A549 (cell line): ENCODE measurements around the gene CPT1B. TPM values are rescaled to one million over a fixed set of nuclear protein-coding genes. Genes with fewer than 3 reads are reported as not detected.

ENCODE experiments used
- ATAC-seq, 2 experiments: fragments of 200-7000 bp in 1 of 2; fragments of >200 bp in 1 of 2; cut with Nextera tagmentation in 1 of 2; cut with Tn5 transposase in 1 of 2; 3 replicates each; pipeline versions ENCODE4 v1.8.0 to v1.9.1; 2018 to 2020; ENCODE audit warnings: mild to moderate bottlenecking in 1 of 2, moderate library complexity in 1 of 2
- CTCF ChIA-PET: fragments of 300-600 bp; sonication (Branson Sonifier 250); formaldehyde crosslinking; extraction: SDS; loops from one replicate; lab custom pipeline; 2021; ENCODE audit warnings: antibody characterized with exemption, inconsistent platforms; lab: Yijun Ruan, JAX
- POLR2A ChIA-PET: fragments of 350-600 bp; formaldehyde crosslinking; extraction: SDS; loops from one replicate; lab custom pipeline; 2021; ENCODE audit warnings: antibody characterized with exemption, inconsistent platforms; lab: Yijun Ruan, JAX
- DNase-seq, 2 experiments: peaks; one replicate each; pipeline versions ENCODE4 v3.0.0 to v3.0.0-alpha.2; 2011 to 2016; ENCODE audit warnings: low read depth in 1 of 2, low spot score in 1 of 2
- FAIRE-seq: peaks from 2 replicates; lab custom pipeline; 2011; peaks lifted over from hg19 to GRCh38; lab: Jason Lieb, UNC
- H3K27ac ChIP-seq, 2 experiments: fragments of >200 bp; sonication (Bioruptor Twin); formaldehyde crosslinking; 3 replicates each; pipeline ENCODE4 v1.5.1; 2016 to 2017
- H3K4me1 ChIP-seq: fragments of >200 bp; sonication (Bioruptor Twin); formaldehyde crosslinking; 3 replicates; pipeline ENCODE4 v1.6.1; 2016
- H3K4me2 ChIP-seq: fragments of >200 bp; sonication (Bioruptor Twin); formaldehyde crosslinking; 3 replicates; pipeline ENCODE4 v1.6.1; 2016
- H3K4me3 ChIP-seq: fragments of >200 bp; sonication (Bioruptor Twin); formaldehyde crosslinking; 3 replicates; pipeline ENCODE4 v1.5.1; 2016
- H3K9me3 ChIP-seq: fragments of >200 bp; sonication (Bioruptor Twin); formaldehyde crosslinking; 3 replicates; pipeline ENCODE4 v1.6.1; 2016
- CBX8 ChIP-seq: fragments of 200-600 bp; sonication (generic); IDR thresholded peaks from 2 replicates; pipeline ENCODE4 v1.6.1; 2016
- CEBPB ChIP-seq, 2 experiments: fragments of >200 bp in 1 of 2; sonication (Bioruptor Twin) in 1 of 2; formaldehyde crosslinking in 1 of 2; IDR thresholded peaks; 2 replicates each; pipeline ENCODE4 v1.6.1; 2012 to 2016
- E2F6 ChIP-seq: IDR thresholded peaks from 2 replicates; pipeline ENCODE4 v1.6.1; 2012; ENCODE audit warnings: low read depth, borderline replicate concordance
- HOXA7 ChIP-seq: fragments of 250-450 bp; sonication (Bioruptor Pico); IDR thresholded peaks from 2 replicates; pipeline ENCODE4 v1.5.0; 2020; ENCODE audit warnings: mild to moderate bottlenecking, moderate library complexity
- HOXB13 ChIP-seq: fragments of 250-450 bp; sonication (Bioruptor Pico); IDR thresholded peaks from 2 replicates; pipeline ENCODE4 v1.5.0; 2020; ENCODE audit warnings: low read depth, mild to moderate bottlenecking, moderate library complexity
- JUN ChIP-seq, 2 experiments: fragments of >200 bp; sonication (Bioruptor Twin); formaldehyde crosslinking; IDR thresholded peaks; 2 replicates in 1 of 2; 3 replicates in 1 of 2; pipeline ENCODE4 v1.6.1; 2016 to 2017
- JUNB ChIP-seq: fragments of >200 bp; sonication (Bioruptor Twin); formaldehyde crosslinking; IDR thresholded peaks from 2 replicates; pipeline ENCODE4 v1.6.1; 2016
- KDM1A ChIP-seq: fragments of 200-600 bp; sonication (generic); IDR thresholded peaks from 2 replicates; pipeline ENCODE4 v1.6.1; 2016; ENCODE audit warnings: low read depth, mild to moderate bottlenecking
- NPAS2 ChIP-seq: fragments of 250-450 bp; sonication (Bioruptor Pico); IDR thresholded peaks from 2 replicates; pipeline ENCODE4 v1.8.0; 2022; ENCODE audit warnings: mild to moderate bottlenecking, moderate library complexity, borderline replicate concordance
- POLR2A ChIP-seq: IDR thresholded peaks from 2 replicates; pipeline ENCODE4 v1.6.1; 2012; ENCODE audit warnings: mild to moderate bottlenecking, low read length
- TFCP2L1 ChIP-seq: fragments of 250-450 bp; sonication (Bioruptor Pico); IDR thresholded peaks from 2 replicates; pipeline ENCODE4 v1.5.0; 2021; ENCODE audit warnings: mild to moderate bottlenecking
- ZFP36 ChIP-seq: fragments of 450-650 bp; IDR thresholded peaks from 2 replicates; pipeline ENCODE4 v1.6.1; 2014; ENCODE audit warnings: borderline replicate concordance; ENCODE audit not compliant: partially characterized antibody
- WGBS: methylation state at CpG from one replicate; pipeline ENCODE4 v1.1.6; 2017; ENCODE audit errors: missing lambda C conversion rate; 5-methylcytosine and 5-hydroxymethylcytosine counted together
- polyA plus RNA-seq, 4 experiments: library from polyadenylated mRNA; depleted of rRNA in 3 of 4; stranded (reverse); fragments of >200 nt; fragmentation: RNase III in 1 of 4; extraction: RNeasy Plus Mini Kit Qiagen cat#74134 plus additional on column Dnase treatment in 1 of 4; gene quantifications; 2 replicates in 3 of 4; 3 replicates in 1 of 4; pipeline ENCODE4 v1.2.3, GENCODE V29; 2011 to 2017
- TF ChIP-seq, protein P1 (sequence below): IDR thresholded peaks from 2 replicates; pipeline ENCODE4 v1.6.1; 2012
- TF ChIP-seq, protein P2 (sequence below): fragments of >200 bp; sonication (Bioruptor Twin); formaldehyde crosslinking; IDR thresholded peaks from 3 replicates; pipeline ENCODE4 v1.6.1; 2016
- TF ChIP-seq, protein P3 (sequence below): IDR thresholded peaks from 2 replicates; pipeline ENCODE4 v1.6.1; 2012

The CPT1B gene
- polyA plus RNA-seq, 2 of the 4 experiments (the other 2 are of a cell fraction): 12.1 to 26.5 TPM

DNA sequence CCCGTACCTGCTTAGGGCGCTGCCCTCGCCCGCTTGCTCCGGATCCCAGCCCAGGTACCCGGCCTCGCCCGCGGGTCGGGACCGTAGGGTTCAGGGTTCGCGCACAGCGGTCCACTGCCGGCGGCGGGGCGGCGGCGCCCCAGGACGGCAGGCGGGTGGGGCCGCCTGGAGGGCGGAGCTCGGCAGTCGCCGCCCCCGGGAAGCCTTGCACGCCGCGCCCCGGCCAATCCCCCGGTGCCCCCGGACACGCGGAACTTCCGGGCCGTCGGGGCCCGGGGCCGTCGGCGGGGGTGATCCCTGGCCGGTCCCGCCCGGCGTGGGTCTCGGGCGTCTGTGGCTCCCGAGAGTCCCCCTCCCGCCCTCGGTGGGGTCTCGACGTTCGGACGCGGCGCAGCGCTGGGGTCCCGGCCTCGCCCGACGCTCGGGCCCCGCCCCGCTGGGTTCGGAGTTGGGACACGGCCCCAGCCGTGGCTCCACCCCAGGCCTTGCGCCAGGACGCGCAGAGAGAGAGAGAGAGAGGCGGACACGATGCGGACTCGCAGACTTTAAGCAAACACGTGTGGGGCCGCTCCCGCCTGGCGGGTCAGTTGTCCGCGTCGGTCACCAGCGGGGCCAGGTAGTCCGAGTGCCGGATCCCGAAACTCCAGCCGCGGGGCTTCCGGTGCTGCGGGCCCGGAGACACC, 48.2 kb downstream of the CPT1B start, which contains the start of gene TYMP:
Gene TYMP (minus strand): TSS at position 116 of the 683 bp plus-strand sequence. CDS start 303 bp downstream, outside the sequence.
- peak; percentile 54 to 89 for DNase-seq
- ChIA-PET POLR2A (interaction anchor here (1.0 kb wide), 3 partner anchors 20 to 52 kb away, joined by 3 to 4 read pairs (median 3); partner anchors contain the start of genes CHKB, LMF2 and NCAPH2), CTCF (interaction anchor here (2.0 to 3.0 kb wide), 2 partner anchors 33 to 90 kb away, joined by 4 to 19 read pairs; partner anchors contain the start of gene SYCE3)
- no CpG with 5 or more reads among the region's 92 CpGs for WGBS
- Histone ChIP-seq H3K4me2 (peak within 1 kb of the TSS; percentile 92), H3K9me3 (no peaks in the 10 kb centered on the region), H3K27ac (peak within 1 kb of the TSS; percentile 95 to 98)
- no peak for FAIRE-seq
- TF ChIP-seq POLR2A: peak; percentile 42
- TF ChIP-seq NPAS2 (CRISPR knock-in tag): peak; percentile 78; the same call in 1 of the 2 replicates
- no peak for TF ChIP-seq CBX8
- no peak for TF ChIP-seq TFCP2L1 (CRISPR knock-in tag)
- TF ChIP-seq JUN (IDR thresholded peaks at IDR 0.05): peak in 1 of 2 experiments; percentile 73; a peak in 4 of 5 replicates
- TF ChIP-seq, protein P1, sequence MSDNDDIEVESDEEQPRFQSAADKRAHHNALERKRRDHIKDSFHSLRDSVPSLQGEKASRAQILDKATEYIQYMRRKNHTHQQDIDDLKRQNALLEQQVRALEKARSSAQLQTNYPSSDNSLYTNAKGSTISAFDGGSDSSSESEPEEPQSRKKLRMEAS: peak; percentile 92
- TF ChIP-seq, protein P2, sequence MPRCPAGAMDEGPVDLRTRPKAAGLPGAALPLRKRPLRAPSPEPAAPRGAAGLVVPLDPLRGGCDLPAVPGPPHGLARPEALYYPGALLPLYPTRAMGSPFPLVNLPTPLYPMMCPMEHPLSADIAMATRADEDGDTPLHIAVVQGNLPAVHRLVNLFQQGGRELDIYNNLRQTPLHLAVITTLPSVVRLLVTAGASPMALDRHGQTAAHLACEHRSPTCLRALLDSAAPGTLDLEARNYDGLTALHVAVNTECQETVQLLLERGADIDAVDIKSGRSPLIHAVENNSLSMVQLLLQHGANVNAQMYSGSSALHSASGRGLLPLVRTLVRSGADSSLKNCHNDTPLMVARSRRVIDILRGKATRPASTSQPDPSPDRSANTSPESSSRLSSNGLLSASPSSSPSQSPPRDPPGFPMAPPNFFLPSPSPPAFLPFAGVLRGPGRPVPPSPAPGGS: peak; percentile 72; the same call in 2 of the 3 replicates
- TF ChIP-seq E2F6: peak; percentile 76
- no peak for TF ChIP-seq HOXB13 (CRISPR knock-in tag)
- TF ChIP-seq CEBPB (IDR thresholded peaks at IDR 0.05): peak in 1 of 2 experiments; percentile 20; a peak in 1 of 4 replicates
- TF ChIP-seq KDM1A: no peak
- TF ChIP-seq, all 56 proteins: peak for 7
- ATAC-seq: peak; percentile 20 to 38; a peak in 5 of 6 replicates
- Histone ChIP-seq H3K4me1 (peaks cover 29% of the 10 kb centered on the region), H3K4me3 (peak within 1 kb of the TSS; percentile 64)

- peak overlapping the region; percentile 92 for H3K4me2 ChIP-seq
- CTCF ChIA-PET: interaction anchor here (1.2 to 3.0 kb wide), 3 partner anchors 11 to 90 kb away, joined by 4 to 19 read pairs (median 4); partner anchors contain the start of gene SYCE3
- 97% methylated on average over 6 of the region's 50 CpGs for WGBS
- peaks cover 30% of the 10 kb centered on the region for H3K4me1 ChIP-seq
- POLR2A ChIA-PET: interaction anchor here (1.0 to 1.2 kb wide), 4 partner anchors 20 to 53 kb away, joined by 3 to 4 read pairs (median 3); partner anchors contain the start of genes CHKB, LMF2, NCAPH2 and SYCE3
- H3K9me3 ChIP-seq: no peaks in the 10 kb centered on the region
- H3K4me3 ChIP-seq: peak overlapping the region; percentile 64
- TF ChIP-seq TFCP2L1 (CRISPR knock-in tag) (0 out of 2 replicates have a peak, but pooled peaks have one; percentile 50), JUNB (no peak), HOXA7 (CRISPR knock-in tag) (0 out of 2 replicates have a peak, but pooled peaks have one; percentile 59)
- DNase-seq (no peak), FAIRE-seq (no peak), ATAC-seq (no peak)
- H3K27ac ChIP-seq: peak overlapping the region; percentile 95 to 98
Observed at GRCh38 chr22:50529416-50529896, 48.8 kb downstream of the CPT1B start.

- H3K9me3 ChIP-seq: no peaks in the 10 kb centered on the region
- peak overlapping the region; percentile 64; the same call in 2 of the 3 replicates for H3K4me3 ChIP-seq
- CTCF ChIA-PET: interaction anchor here (0.9 to 3.0 kb wide), 4 partner anchors 10 to 92 kb away, joined by 3 to 19 read pairs (median 4); partner anchors contain the start of gene SYCE3
- H3K4me1 ChIP-seq: peaks cover 30% of the 10 kb centered on the region
- no peak for ATAC-seq
- peak overlapping the region in 1 of 2 experiments; percentile 98; a peak in 4 of 6 replicates for H3K27ac ChIP-seq
- H3K4me2 ChIP-seq: peak overlapping the region; percentile 92
- DNase-seq: no peak
- FAIRE-seq: no peak
- TF ChIP-seq ZFP36: no peak
- TF ChIP-seq, protein P3, sequence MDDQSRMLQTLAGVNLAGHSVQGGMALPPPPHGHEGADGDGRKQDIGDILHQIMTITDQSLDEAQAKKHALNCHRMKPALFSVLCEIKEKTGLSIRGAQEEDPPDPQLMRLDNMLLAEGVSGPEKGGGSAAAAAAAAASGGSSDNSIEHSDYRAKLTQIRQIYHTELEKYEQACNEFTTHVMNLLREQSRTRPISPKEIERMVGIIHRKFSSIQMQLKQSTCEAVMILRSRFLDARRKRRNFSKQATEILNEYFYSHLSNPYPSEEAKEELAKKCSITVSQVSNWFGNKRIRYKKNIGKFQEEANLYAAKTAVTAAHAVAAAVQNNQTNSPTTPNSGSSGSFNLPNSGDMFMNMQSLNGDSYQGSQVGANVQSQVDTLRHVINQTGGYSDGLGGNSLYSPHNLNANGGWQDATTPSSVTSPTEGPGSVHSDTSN: peak; percentile 31; the same call in 1 of the 2 replicates
- 100% methylated on average over 3 of the region's 15 CpGs for WGBS
- POLR2A ChIA-PET: interaction anchor here (0.9 to 1.2 kb wide), 2 partner anchors 21 to 34 kb away, joined by 3 read pairs; partner anchors contain the start of genes LMF2 and SYCE3
Observed at GRCh38 chr22:50528682-50529415, 49.4 kb downstream of the CPT1B start.
